ENCODE data around the gene ZNF544.
"Not testable (repeated sequence)": the region's sequence is repeated elsewhere in the genome, so short reads cannot be mapped to it uniquely, and the experiment has no call there.

ZNF544 gene

DNA sequence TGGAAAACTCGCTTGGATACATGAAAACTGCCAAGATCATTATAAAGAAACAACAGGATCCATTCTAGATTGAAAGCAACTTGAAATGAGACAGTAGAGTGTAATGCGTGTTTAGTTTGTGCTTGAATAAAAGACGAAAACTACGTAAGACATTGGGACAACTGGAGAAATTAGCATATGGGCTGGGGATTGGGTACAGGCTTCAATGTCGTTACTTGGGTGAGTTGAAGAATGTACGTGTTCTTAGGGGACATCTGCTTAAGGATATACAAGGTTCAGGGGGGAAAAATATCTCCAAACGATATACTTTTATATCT, 76.0 kb downstream of the ZNF544 start:
- DNase-seq (ENCODE audit: low read depth): no peak
- peak overlapping the region; percentile 95 for H3K4me3 ChIP-seq (ENCODE audit: low read length)
- TF ChIP-seq, protein P1, sequence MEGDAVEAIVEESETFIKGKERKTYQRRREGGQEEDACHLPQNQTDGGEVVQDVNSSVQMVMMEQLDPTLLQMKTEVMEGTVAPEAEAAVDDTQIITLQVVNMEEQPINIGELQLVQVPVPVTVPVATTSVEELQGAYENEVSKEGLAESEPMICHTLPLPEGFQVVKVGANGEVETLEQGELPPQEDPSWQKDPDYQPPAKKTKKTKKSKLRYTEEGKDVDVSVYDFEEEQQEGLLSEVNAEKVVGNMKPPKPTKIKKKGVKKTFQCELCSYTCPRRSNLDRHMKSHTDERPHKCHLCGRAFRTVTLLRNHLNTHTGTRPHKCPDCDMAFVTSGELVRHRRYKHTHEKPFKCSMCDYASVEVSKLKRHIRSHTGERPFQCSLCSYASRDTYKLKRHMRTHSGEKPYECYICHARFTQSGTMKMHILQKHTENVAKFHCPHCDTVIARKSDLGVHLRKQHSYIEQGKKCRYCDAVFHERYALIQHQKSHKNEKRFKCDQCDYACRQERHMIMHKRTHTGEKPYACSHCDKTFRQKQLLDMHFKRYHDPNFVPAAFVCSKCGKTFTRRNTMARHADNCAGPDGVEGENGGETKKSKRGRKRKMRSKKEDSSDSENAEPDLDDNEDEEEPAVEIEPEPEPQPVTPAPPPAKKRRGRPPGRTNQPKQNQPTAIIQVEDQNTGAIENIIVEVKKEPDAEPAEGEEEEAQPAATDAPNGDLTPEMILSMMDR (conservative IDR thresholded peaks at IDR 0.05; ENCODE audit: low read depth, low read length): no peak

DNA sequence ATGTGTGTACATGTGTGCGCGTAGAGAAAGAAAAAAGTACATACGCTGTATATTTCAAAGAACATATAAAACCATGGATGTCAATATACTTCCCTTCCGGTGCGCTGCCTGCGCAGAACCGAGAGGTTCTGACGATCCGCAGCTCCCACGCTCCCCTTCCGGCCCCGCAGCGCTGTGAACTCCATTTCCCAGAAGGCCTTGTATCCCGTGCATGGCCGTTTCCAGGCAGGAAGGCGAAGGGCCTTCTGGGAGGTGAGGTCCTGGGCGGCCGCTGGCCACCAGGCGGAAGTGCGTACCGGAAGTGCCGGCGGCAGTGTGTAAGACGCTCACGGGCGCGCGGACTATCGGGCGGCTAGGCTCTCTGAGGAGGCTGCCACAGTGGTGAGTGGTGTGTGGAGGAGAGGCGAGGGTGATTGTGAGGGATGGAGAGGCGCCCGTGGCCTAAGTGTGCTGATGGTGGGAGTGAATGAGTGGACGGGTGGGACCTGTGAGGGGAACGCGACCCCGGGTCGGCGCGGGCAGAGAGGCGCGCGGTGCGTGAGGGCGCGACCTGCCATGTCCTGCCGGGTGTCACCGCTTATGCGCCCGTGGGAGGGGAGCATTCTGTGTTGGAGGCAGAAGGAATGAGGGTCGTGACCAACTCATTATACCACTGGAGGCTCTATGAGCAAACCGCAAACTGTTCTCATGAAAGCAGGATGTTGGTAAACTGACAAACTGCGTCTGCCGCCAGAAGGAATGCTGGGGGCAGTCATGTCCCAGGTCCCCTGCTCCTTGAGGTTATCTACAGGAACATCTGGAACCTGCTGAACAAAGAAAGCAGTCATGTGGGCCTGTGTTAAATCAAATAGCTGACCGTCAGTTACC, 76.6 kb downstream of the ZNF544 start, which contains the start of gene ERVK3-1:
Gene ERVK3-1 (plus strand): TSS at position 313 of the 867 bp plus-strand sequence. CDS start 6,792 bp downstream, outside the sequence.
- TF ChIP-seq, protein P1 (conservative IDR thresholded peaks at IDR 0.05; ENCODE audit: low read depth, low read length): no peak
- peak within 1 kb of the TSS; percentile 95 for H3K4me3 ChIP-seq (ENCODE audit: low read length)
- DNase-seq (ENCODE audit: low read depth): peak; percentile 89

DNA sequence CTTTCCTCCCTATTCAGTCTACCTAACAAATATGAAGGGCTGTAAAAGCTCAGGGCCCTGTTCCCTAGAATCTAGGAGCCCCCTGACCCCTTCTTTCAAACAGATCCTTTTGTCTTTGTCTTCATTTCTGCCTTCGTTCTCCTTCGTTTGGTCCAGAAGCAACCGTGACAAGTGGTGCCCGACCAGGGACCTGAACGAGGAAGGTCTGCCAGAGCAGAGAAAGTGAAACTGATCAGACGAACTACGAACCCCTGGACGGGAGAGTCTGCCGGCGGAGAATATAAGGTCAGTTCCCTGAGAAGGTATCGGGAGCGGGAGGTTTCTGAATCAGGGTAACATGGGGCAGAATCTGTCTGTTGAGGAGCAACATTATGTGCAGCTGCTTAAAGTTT, 77.2 kb downstream of the ZNF544 start:
- TF ChIP-seq, protein P1 (conservative IDR thresholded peaks at IDR 0.05; ENCODE audit: low read depth, low read length): no peak
- peak overlapping the region; percentile 95 for H3K4me3 ChIP-seq (ENCODE audit: low read length)
- no peak for DNase-seq (ENCODE audit: low read depth)

DNA sequence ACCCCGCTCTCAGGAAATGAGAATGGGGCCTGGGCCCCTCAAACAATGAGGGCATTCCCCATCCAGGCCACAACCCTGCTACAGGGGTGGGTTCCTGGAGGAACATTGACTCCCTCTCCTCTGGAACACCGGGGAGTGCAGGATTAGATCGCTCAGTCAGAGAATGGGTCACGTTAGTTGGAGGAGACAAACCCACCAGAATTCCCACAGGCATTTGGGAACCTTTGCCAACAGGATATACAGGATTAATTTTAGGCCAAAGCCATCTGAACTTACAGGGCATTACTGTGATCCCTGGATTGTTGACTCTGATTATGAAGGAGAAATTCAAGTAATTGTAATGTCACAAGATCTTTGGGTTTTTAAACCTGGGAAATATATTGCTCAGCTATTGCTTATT, 79.0 kb downstream of the ZNF544 start:
- TF ChIP-seq, protein P1 (conservative IDR thresholded peaks at IDR 0.05; ENCODE audit: low read depth, low read length): no peak
- DNase-seq (ENCODE audit: low read depth): no peak
- no peak overlapping the region for H3K4me3 ChIP-seq (ENCODE audit: low read length)

DNA sequence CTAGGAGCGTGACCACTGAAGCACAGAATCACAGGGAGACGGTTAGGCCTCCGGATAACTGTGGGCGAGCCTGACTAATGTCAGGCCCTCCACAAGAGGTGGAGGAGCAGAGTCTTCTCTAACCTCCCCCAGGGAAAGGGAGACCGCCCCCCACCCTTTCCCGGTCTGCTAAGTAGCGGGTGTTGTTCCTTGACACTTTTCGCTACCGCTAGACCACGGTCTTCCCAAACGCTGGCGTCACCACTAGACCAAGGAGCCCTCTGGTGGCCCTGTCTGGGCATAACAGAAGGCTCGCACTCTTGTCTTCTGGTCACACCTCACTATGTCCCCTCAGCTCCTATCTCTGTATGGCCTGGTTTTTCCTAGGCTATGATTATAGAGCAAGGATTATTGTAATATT, 82.0 kb downstream of the ZNF544 start:
- not testable (repeated sequence) for DNase-seq (ENCODE audit: low read depth); H3K4me3 ChIP-seq (ENCODE audit: low read length)
- TF ChIP-seq, protein P1 (conservative IDR thresholded peaks at IDR 0.05; ENCODE audit: low read depth, low read length): peak; percentile 26

DNA sequence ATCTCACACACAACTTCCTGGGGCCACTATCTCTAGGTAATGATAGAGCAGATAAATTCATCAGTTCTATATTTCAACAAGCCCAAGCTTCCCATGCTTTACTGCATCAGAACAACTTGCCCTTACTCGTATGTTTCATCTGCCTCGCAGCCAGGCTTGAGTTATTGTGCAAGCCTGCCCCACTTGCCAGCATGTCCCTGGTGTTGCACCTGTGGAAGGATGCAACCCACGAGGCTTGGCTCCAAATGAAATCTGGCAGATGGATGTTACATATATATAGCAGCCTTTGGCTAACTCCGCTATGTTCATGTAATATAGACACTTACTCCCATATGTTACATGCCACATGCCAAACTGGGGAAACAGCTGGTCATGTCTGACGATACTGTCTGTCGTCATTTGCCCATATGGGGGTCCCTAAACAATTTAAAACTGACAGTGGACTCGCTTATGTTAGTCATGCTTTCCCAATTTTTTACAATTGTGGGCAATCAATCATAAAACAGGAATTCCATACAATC, 82.7 kb downstream of the ZNF544 start:
- TF ChIP-seq, protein P1 (conservative IDR thresholded peaks at IDR 0.05; ENCODE audit: low read depth, low read length): no peak
- no peak for DNase-seq (ENCODE audit: low read depth)
- no peak overlapping the region for H3K4me3 ChIP-seq (ENCODE audit: low read length)

Measured in retinal pigment epithelial cell (primary cell).